ENCODE results near the gene NPM1.

- TF ChIP-seq, protein P1, sequence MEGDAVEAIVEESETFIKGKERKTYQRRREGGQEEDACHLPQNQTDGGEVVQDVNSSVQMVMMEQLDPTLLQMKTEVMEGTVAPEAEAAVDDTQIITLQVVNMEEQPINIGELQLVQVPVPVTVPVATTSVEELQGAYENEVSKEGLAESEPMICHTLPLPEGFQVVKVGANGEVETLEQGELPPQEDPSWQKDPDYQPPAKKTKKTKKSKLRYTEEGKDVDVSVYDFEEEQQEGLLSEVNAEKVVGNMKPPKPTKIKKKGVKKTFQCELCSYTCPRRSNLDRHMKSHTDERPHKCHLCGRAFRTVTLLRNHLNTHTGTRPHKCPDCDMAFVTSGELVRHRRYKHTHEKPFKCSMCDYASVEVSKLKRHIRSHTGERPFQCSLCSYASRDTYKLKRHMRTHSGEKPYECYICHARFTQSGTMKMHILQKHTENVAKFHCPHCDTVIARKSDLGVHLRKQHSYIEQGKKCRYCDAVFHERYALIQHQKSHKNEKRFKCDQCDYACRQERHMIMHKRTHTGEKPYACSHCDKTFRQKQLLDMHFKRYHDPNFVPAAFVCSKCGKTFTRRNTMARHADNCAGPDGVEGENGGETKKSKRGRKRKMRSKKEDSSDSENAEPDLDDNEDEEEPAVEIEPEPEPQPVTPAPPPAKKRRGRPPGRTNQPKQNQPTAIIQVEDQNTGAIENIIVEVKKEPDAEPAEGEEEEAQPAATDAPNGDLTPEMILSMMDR (IDR thresholded peaks at IDR 0.05): no peak
- TF ChIP-seq POLR2A (IDR thresholded peaks at IDR 0.05) (no peak), EP300 (IDR thresholded peaks at IDR 0.05) (no peak), POLR2AphosphoS5 (IDR thresholded peaks at IDR 0.05) (no peak)
Observed at GRCh38 chr5:171427318-171428167, 39.9 kb downstream of the NPM1 start.

Measured in gastroesophageal sphincter (tissue), 3 donors.